Activated CD8-positive, alpha-beta memory T cell treated with anti-CD3 and anti-CD28 coated beads for 36 hours (primary cell): ENCODE data around the gene MFSD11. TPM values are rescaled to one million over a fixed set of nuclear protein-coding genes. Genes with fewer than 3 reads are reported as not detected.
"Not testable (repeated sequence)": the region's sequence is repeated elsewhere in the genome, so short reads cannot be mapped to it uniquely, and the experiment has no call there.

ENCODE experiments used
- CTCF ChIA-PET: fragments of 350-600 bp; sonication (Branson Sonifier 250); formaldehyde crosslinking; loops from one replicate; lab custom pipeline; 2021; ENCODE audit warnings: antibody characterized with exemption; lab: Charles Lee
- POLR2A ChIA-PET: fragments of 350-600 bp; sonication (Branson Sonifier 250); formaldehyde crosslinking; loops from one replicate; lab custom pipeline; 2021; ENCODE audit warnings: antibody characterized with exemption; lab: Charles Lee
- total RNA-seq, 2 experiments: library from RNA; stranded (reverse); gene quantifications; one replicate each; pipeline ENCODE4 v1.2.3, GENCODE V29; 2021

Gene MFSD11
- total RNA-seq, 2 experiments from 2014 or later = 17.3 to 19.8 TPM

- POLR2A ChIA-PET = interaction anchor here (0.5 kb wide), 1 partner anchor 42 kb away, joined by 5 read pairs; no protein-coding TSS in a partner anchor
- CTCF ChIA-PET = interaction anchor here (1.0 kb wide), 1 partner anchor 23 kb away, joined by 3 read pairs; no protein-coding TSS in a partner anchor
Observed at GRCh38 chr17:76704805-76705204, 33.1 kb upstream of the MFSD11 start.

GRCh38 chr17:76706817-76707216 is 31.1 kb upstream of the MFSD11 start:
- POLR2A ChIA-PET = no interaction called here

GRCh38 chr17:76707985-76708807 is 29.7 kb upstream of the MFSD11 start:
- CTCF ChIA-PET = interaction anchor here (1.0 to 1.5 kb wide), 3 partner anchors 27 to 84 kb away, joined by 3 to 5 read pairs (median 3); no protein-coding TSS in a partner anchor
- POLR2A ChIA-PET = interaction anchor here (0.6 kb wide), 1 partner anchor 44 kb away, joined by 3 read pairs; no protein-coding TSS in a partner anchor

More at GRCh38 chr17:76706817-76707216, 31.1 kb upstream of the MFSD11 start:
- CTCF ChIA-PET = interaction anchor here (0.7 kb wide), 1 partner anchor 886 kb away, joined by 4 read pairs; no protein-coding TSS in a partner anchor

GRCh38 chr17:76709077-76709950 is 28.6 kb upstream of the MFSD11 start:
- POLR2A ChIA-PET = interaction anchor here (0.5 kb wide), 1 partner anchor 181 kb away, joined by 3 read pairs; no protein-coding TSS in a partner anchor
- CTCF ChIA-PET = interaction anchor here (1.0 to 1.5 kb wide), 4 partner anchors 28 to 186 kb away, joined by 3 to 5 read pairs (median 3); no protein-coding TSS in a partner anchor

- CTCF ChIA-PET = interaction anchor here (1.0 to 1.2 kb wide), 3 partner anchors 19 to 187 kb away, joined by 3 read pairs; no protein-coding TSS in a partner anchor
- POLR2A ChIA-PET = not testable (repeated sequence)
Observed at GRCh38 chr17:76709951-76710862, 27.7 kb upstream of the MFSD11 start.

- ChIA-PET CTCF (interaction anchor here (0.7 to 1.4 kb wide), 5 partner anchors 20 to 153 kb away, joined by 3 to 4 read pairs (median 3); no protein-coding TSS in a partner anchor), POLR2A (no interaction called here)
Observed at GRCh38 chr17:76710863-76711611, 26.9 kb upstream of the MFSD11 start, which contains the start of gene MXRA7. MXRA7 (minus strand) TSS chr17:76710965; CDS start chr17:76710946, 19 bp downstream.

- POLR2A ChIA-PET = interaction anchor here (0.9 kb wide), 1 partner anchor 154 kb away, joined by 3 read pairs; no protein-coding TSS in a partner anchor
Observed at GRCh38 chr17:76712321-76712720, 25.6 kb upstream of the MFSD11 start.

GRCh38 chr17:76713765-76714164 is 24.2 kb upstream of the MFSD11 start:
- CTCF ChIA-PET = interaction anchor here (0.9 to 1.7 kb wide), 6 partner anchors 11 to 328 kb away, joined by 3 to 7 read pairs (median 3); no protein-coding TSS in a partner anchor
- POLR2A ChIA-PET = interaction anchor here (0.6 kb wide), 1 partner anchor 45 kb away, joined by 3 read pairs; no protein-coding TSS in a partner anchor

More at GRCh38 chr17:76712321-76712720, 25.6 kb upstream of the MFSD11 start:
- CTCF ChIA-PET = interaction anchor here (0.8 to 1.4 kb wide), 2 partner anchors 155 to 190 kb away, joined by 3 to 4 read pairs; no protein-coding TSS in a partner anchor

- CTCF ChIA-PET = interaction anchor here (0.9 to 1.7 kb wide), 9 partner anchors 10 to 329 kb away, joined by 3 to 7 read pairs (median 3); no protein-coding TSS in a partner anchor
- POLR2A ChIA-PET = interaction anchor here (0.6 kb wide), 2 partner anchors 40 to 45 kb away, joined by 3 to 7 read pairs; no protein-coding TSS in a partner anchor
Observed at GRCh38 chr17:76714336-76714735, 23.6 kb upstream of the MFSD11 start.

GRCh38 chr17:76714822-76715495 is 23.0 kb upstream of the MFSD11 start:
- CTCF ChIA-PET = interaction anchor here (0.5 to 3.1 kb wide), 10 partner anchors 12 to 551 kb away, joined by 3 to 17 read pairs (median 3); partner anchors contain the start of genes JMJD6 and METTL23
- POLR2A ChIA-PET = no interaction called here

- POLR2A ChIA-PET = interaction anchor here (1.3 kb wide), 1 partner anchor 17 kb away, joined by 3 read pairs; no protein-coding TSS in a partner anchor
- CTCF ChIA-PET = interaction anchor here (0.5 to 3.1 kb wide), 8 partner anchors 12 to 551 kb away, joined by 3 to 17 read pairs (median 3); partner anchors contain the start of genes JMJD6 and METTL23
Observed at GRCh38 chr17:76715496-76715830, 22.5 kb upstream of the MFSD11 start.

GRCh38 chr17:76716146-76716838 is 21.6 kb upstream of the MFSD11 start:
- CTCF ChIA-PET = interaction anchor here (0.6 to 3.1 kb wide), 7 partner anchors 11 to 156 kb away, joined by 3 to 17 read pairs (median 5); partner anchors contain the start of genes JMJD6 and METTL23
- POLR2A ChIA-PET = interaction anchor here (0.7 to 1.4 kb wide), 5 partner anchors 10 to 21 kb away, joined by 3 to 9 read pairs (median 3); partner anchors contain the start of genes JMJD6, METTL23, MFSD11 and SRSF2

- POLR2A ChIA-PET = interaction anchor here (0.5 to 1.4 kb wide), 5 partner anchors 10 to 70 kb away, joined by 3 to 9 read pairs (median 3); partner anchors contain the start of genes JMJD6 and METTL23
- CTCF ChIA-PET = interaction anchor here (0.6 to 3.1 kb wide), 7 partner anchors 10 to 157 kb away, joined by 3 to 17 read pairs (median 5); partner anchors contain the start of genes JMJD6 and METTL23
Observed at GRCh38 chr17:76716839-76717215, 21.1 kb upstream of the MFSD11 start.

GRCh38 chr17:76718516-76718915 is 19.4 kb upstream of the MFSD11 start:
- ChIA-PET POLR2A (interaction anchor here (0.6 to 1.0 kb wide), 3 partner anchors 8 to 1287 kb away, joined by 3 read pairs; partner anchors contain the start of genes JMJD6 and METTL23), CTCF (interaction anchor here (0.6 kb wide), 1 partner anchor 397 kb away, joined by 3 read pairs; no protein-coding TSS in a partner anchor)

- ChIA-PET CTCF (no interaction called here), POLR2A (no interaction called here)
Observed at GRCh38 chr17:76720211-76720610, 17.7 kb upstream of the MFSD11 start.
